G401.6 (cell line): ENCODE data around the gene ANXA2R.
"Not testable (repeated sequence)": the region's sequence is repeated elsewhere in the genome, so short reads cannot be mapped to it uniquely, and the experiment has no call there.

Experiments used
- FAIRE-seq: peaks from 2 replicates; lab custom pipeline; 2012; peaks lifted over from hg19 to GRCh38; lab: Jason Lieb, UNC

Gene ANXA2R

GRCh38 chr5:43040287-43041098, at the start of gene ANXA2R:
ANXA2R (minus strand) TSS chr5:43040319; CDS start chr5:43040046, 273 bp downstream.
- peak; percentile 93 for FAIRE-seq

GRCh38 chr5:43086118-43086908, 46.2 kb upstream of the ANXA2R start:
- not testable (repeated sequence) for FAIRE-seq

GRCh38 chr5:43085453-43085852, 45.3 kb upstream of the ANXA2R start:
- no peak for FAIRE-seq

GRCh38 chr5:43084468-43084867, 44.3 kb upstream of the ANXA2R start:
- FAIRE-seq = not testable (repeated sequence)

- FAIRE-seq = not testable (repeated sequence)
Measured at GRCh38 chr5:43081345-43081744, 41.2 kb upstream of the ANXA2R start.

- FAIRE-seq = no peak
Measured at GRCh38 chr5:43078956-43079355, 38.8 kb upstream of the ANXA2R start.

GRCh38 chr5:43077446-43078191, 37.5 kb upstream of the ANXA2R start:
- FAIRE-seq = not testable (repeated sequence)

- no peak for FAIRE-seq
Measured at GRCh38 chr5:43075319-43076293, 35.5 kb upstream of the ANXA2R start.

GRCh38 chr5:43074987-43075318, 34.8 kb upstream of the ANXA2R start:
- no peak for FAIRE-seq

- FAIRE-seq = peak; percentile 81
Measured at GRCh38 chr5:43073597-43074546, 33.8 kb upstream of the ANXA2R start.

GRCh38 chr5:43069401-43069720, 29.2 kb upstream of the ANXA2R start:
- not testable (repeated sequence) for FAIRE-seq

GRCh38 chr5:43068037-43068436, 27.9 kb upstream of the ANXA2R start:
- FAIRE-seq = no peak

GRCh38 chr5:43066799-43067741, 27.0 kb upstream of the ANXA2R start:
- no peak for FAIRE-seq

- FAIRE-seq = no peak
Measured at GRCh38 chr5:43065948-43066798, 26.1 kb upstream of the ANXA2R start.

GRCh38 chr5:43065387-43065947, 25.3 kb upstream of the ANXA2R start:
- FAIRE-seq = no peak

- FAIRE-seq = peak; percentile 46
Measured at GRCh38 chr5:43063721-43064171, 23.6 kb upstream of the ANXA2R start.

- no peak for FAIRE-seq
Measured at GRCh38 chr5:43061352-43062075, 21.4 kb upstream of the ANXA2R start.
